ENCODE data around the gene SPRYD3.

Gene SPRYD3

GRCh38 chr12:53093777-53094393 is 14.7 kb upstream of the SPRYD3 start:
- TF ChIP-seq CTCF (IDR thresholded peaks at IDR 0.05): no peak

DNA sequence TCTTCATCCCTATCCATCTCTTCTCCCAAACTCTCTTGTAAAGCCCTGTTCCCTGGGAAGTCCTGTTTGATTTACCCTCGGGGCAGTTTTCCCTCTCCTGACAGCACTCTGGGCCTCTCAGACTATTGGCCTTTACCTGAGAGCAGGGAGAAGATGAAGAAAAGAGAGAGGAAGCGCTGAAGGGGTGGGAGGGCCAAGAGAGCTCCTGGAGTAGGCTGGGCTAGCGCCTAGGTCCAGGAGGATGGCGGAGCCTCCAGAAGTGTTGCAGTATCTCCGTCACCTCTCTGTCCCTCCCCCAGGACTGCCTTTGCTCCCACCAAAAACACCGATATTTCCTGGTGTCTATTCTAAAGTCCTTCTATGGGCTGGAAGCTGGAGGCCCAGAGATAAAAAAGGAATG is 12.6 kb upstream of the SPRYD3 start:
- no peak for TF ChIP-seq CTCF (IDR thresholded peaks at IDR 0.05)

GRCh38 chr12:53090554-53090953 is 11.4 kb upstream of the SPRYD3 start:
- no peak for TF ChIP-seq CTCF (IDR thresholded peaks at IDR 0.05)

DNA sequence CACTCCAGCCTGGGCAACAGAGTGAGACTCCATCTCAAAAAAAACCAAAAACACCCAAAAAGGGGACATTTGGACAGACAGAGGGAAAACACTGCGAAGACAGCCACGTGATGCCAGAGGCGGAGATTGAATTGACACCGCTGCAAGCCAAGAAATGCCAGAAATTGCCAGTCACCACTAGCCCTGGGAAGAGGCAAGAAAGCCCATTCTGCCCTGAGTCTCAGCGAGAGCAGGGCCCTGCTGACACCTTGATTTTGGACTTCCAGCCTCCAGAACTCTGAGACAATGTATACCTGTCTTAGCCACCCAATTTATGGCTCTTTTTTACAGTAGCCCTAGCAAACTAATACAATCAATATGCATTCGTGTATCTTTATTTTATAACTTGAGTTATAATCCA is 10.9 kb upstream of the SPRYD3 start:
- no peak for TF ChIP-seq CTCF (IDR thresholded peaks at IDR 0.05)

DNA sequence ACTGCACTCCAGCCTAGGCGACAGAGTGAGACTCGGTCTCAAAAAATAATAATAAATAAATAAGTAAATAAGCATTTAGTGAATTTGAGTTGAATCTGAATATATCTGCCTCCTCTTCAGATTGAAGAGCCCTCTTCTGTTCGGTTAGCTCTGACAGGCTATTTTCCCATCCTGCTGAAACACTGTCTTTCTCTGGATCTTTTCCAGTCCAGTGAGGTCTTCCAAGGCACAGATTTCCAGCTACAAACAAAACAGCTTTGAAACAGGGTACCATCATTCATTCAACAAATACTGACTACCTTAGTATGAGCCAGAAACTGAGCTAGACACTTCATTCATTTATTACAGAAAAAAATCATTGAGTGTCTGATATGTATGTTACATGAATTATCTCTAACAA is 7.2 kb upstream of the SPRYD3 start:
- no peak for TF ChIP-seq CTCF (IDR thresholded peaks at IDR 0.05)

DNA sequence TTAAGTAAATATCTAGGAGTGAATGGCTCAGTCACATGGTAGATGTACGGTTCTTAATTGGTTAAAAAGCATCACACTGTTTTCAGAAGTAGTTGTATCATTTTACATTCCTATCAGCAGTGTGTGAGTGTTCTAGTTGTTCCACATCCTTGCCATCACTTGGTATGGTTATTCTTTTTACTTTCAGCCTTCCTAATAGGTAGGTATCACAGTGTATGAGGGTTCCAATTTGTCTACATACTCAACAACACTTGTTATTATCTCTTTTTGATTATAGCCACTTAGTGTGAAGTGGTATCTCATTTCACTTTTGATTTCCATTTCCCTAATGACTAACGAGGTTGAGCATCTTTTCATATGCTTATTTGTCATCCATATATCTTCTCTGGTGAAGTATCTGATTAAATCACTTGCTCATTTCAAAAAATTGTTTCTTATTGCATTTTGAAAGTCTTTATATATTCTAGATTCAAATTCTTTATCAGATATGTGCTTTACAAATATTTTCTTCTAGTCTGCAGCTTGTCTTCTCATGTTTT is 3.5 kb upstream of the SPRYD3 start:
- TF ChIP-seq CTCF (IDR thresholded peaks at IDR 0.05): no peak

DNA sequence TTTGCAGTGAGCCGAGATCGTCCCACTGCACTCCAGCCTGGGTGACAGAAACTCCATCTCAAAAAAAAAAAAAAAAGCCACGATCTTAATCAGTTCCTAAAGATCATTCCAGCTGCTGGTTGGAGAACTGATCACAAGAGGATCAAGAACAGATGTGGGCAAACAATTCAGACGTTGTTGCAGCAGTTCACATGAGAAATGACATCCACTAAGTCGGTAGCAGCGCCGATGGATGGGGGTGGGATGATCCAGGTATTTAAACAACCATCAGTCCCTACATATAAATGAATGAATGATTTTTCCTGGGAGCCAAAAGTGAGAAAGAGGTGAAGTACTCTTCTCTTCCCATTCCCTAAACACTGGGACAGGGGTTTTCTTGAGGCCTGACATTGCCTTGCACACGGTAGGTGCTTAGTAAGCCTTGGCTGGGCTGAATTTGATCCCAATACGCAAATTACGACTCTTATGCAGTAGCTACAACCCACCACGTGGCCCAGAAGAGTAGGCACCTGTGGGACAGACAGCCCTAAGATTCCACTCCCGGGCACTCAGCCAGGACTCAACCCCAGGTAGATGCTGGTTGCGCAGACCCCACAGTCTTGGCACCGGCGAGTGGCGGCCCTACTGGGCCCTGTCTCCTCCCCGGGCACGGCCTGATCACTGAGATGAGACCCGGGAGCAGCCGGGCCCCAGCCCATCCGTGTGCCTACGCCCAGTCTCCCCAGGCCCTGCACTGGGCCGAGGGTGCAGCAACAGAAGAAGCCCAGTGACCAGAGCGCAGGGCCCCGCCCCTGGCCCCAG is 565 bp downstream of the SPRYD3 start:
- TF ChIP-seq CTCF (IDR thresholded peaks at IDR 0.05): no peak
